ENCODE data around the gene EIF3B.

Gene EIF3B

GRCh38 chr7:2358968-2359527 lies 4.4 kb downstream of the EIF3B start:
- no peaks in the 10 kb centered on the region for H3K27me3 ChIP-seq (ENCODE audit: control insufficient read depth in 5 of 5, insufficient read depth in 4 of 5, low read length in 5 of 5)
- H3K36me3 ChIP-seq (ENCODE audit: control insufficient read depth in 5 of 5, insufficient read depth in 5 of 5, low read length in 5 of 5): peaks cover 2 to 42% (median 32%) of the 10 kb centered on the region in 5 donors
- peak overlapping the region in 2 of 5 donors; percentile 26 to 30 for H3K9ac ChIP-seq (ENCODE audit: low read length in 5 of 5)
- H3K4me1 ChIP-seq (ENCODE audit: control insufficient read depth in 5 of 5, insufficient read depth in 5 of 5, low read length in 5 of 5): peaks cover 2 to 43% (median 37%) of the 10 kb centered on the region in 5 donors
- no peaks in the 10 kb centered on the region for H3K9me3 ChIP-seq (ENCODE audit: control insufficient read depth in 5 of 5, low read length in 5 of 5)
- H3K4me3 ChIP-seq (ENCODE audit: low read depth in 1 of 5, low read length in 5 of 5): no peak overlapping the region
- H3K27ac ChIP-seq (ENCODE audit: low read depth, low read length): no peak overlapping the region

DNA sequence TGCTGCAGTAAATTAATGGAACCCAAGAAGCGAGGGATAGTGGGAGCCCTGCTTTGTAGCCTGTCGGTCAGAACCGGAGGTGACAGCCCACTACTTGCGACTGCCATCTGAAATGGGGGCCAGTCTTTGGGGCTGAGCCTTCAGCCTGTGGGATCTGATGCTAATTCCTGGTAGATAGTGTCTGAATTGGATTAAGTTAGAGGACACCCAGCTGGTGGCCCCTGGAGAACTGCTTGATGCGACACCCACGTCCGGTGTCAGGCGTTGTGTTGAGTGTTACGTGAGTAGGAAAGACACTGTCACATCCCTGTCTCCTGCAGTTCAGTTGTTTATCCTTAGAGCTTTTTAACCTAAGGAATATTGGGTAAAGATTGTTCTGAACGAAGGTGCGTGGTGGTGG lies 5.0 kb downstream of the EIF3B start:
- no peaks in the 10 kb centered on the region for H3K27me3 ChIP-seq (ENCODE audit: control insufficient read depth in 5 of 5, insufficient read depth in 4 of 5, low read length in 5 of 5)
- peak overlapping the region in 1 of 5 donors; percentile 30 for H3K9ac ChIP-seq (ENCODE audit: low read length in 5 of 5)
- peaks cover 7 to 48% (median 37%) of the 10 kb centered on the region in 5 donors for H3K36me3 ChIP-seq (ENCODE audit: control insufficient read depth in 5 of 5, insufficient read depth in 5 of 5, low read length in 5 of 5)
- H3K4me3 ChIP-seq (ENCODE audit: low read depth in 1 of 5, low read length in 5 of 5): no peak overlapping the region
- no peak overlapping the region for H3K27ac ChIP-seq (ENCODE audit: low read depth, low read length)
- no peaks in the 10 kb centered on the region for H3K9me3 ChIP-seq (ENCODE audit: control insufficient read depth in 5 of 5, low read length in 5 of 5)
- peaks cover 0 to 43% (median 37%) of the 10 kb centered on the region in 5 donors for H3K4me1 ChIP-seq (ENCODE audit: control insufficient read depth in 5 of 5, insufficient read depth in 5 of 5, low read length in 5 of 5)

- H3K27me3 ChIP-seq (ENCODE audit: control insufficient read depth in 5 of 5, insufficient read depth in 4 of 5, low read length in 5 of 5): no peaks in the 10 kb centered on the region
- H3K4me3 ChIP-seq (ENCODE audit: low read depth in 1 of 5, low read length in 5 of 5): no peak overlapping the region
- no peak overlapping the region for H3K9ac ChIP-seq (ENCODE audit: low read length in 5 of 5)
- no peak overlapping the region for H3K27ac ChIP-seq (ENCODE audit: low read depth, low read length)
- peaks cover 0 to 35% (median 32%) of the 10 kb centered on the region in 5 donors for H3K4me1 ChIP-seq (ENCODE audit: control insufficient read depth in 5 of 5, insufficient read depth in 5 of 5, low read length in 5 of 5)
- H3K36me3 ChIP-seq (ENCODE audit: control insufficient read depth in 5 of 5, insufficient read depth in 5 of 5, low read length in 5 of 5): peaks cover 9 to 60% (median 49%) of the 10 kb centered on the region in 5 donors
- no peaks in the 10 kb centered on the region for H3K9me3 ChIP-seq (ENCODE audit: control insufficient read depth in 5 of 5, low read length in 5 of 5)
Measured at GRCh38 chr7:2360796-2361195, 6.2 kb downstream of the EIF3B start.

DNA sequence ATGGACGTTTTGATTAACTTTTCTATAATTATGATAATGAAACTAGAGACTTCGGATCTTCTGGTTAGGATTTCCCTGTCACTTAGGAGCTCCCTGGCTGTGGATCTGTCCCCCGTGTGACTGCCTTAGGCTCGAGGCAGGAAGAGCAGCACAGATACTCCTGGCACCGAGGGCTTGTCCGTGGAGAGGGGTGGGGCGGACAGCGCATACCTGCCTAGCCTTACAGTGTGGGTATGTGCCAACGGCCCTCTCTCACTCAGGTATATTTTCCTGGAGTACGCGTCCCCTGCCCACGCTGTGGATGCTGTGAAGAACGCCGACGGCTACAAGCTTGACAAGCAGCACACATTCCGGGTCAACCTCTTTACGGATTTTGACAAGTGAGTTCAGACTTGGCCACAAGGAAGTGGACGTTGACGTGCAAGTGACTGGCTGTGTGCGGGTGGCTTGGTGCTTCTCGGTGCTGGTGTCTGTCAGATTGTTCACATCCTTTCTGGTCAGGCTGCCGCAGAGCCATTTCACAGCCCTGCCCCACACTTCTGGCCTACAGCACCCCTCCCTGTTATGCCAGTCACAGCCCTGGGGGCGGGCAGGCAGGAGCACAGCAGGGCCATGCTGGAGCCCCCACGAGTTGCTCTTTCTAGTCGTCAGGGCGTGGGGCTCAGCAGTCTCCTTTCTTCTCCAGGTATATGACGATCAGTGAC lies 7.9 kb downstream of the EIF3B start:
- Histone ChIP-seq H3K27me3 (ENCODE audit: control insufficient read depth in 5 of 5, insufficient read depth in 4 of 5, low read length in 5 of 5) (no peaks in the 10 kb centered on the region), H3K36me3 (ENCODE audit: control insufficient read depth in 5 of 5, insufficient read depth in 5 of 5, low read length in 5 of 5) (peaks cover 11 to 77% (median 63%) of the 10 kb centered on the region in 5 donors), H3K27ac (ENCODE audit: low read depth, low read length) (no peak overlapping the region), H3K4me1 (ENCODE audit: control insufficient read depth in 5 of 5, insufficient read depth in 5 of 5, low read length in 5 of 5) (peaks cover 0 to 18% (median 14%) of the 10 kb centered on the region in 5 donors), H3K9me3 (ENCODE audit: control insufficient read depth in 5 of 5, low read length in 5 of 5) (no peaks in the 10 kb centered on the region), H3K9ac (ENCODE audit: low read length in 5 of 5) (no peak overlapping the region), H3K4me3 (ENCODE audit: low read depth in 1 of 5, low read length in 5 of 5) (no peak overlapping the region)

- no peak overlapping the region for H3K9ac ChIP-seq (ENCODE audit: low read length in 5 of 5)
- no peak overlapping the region for H3K4me3 ChIP-seq (ENCODE audit: low read depth in 1 of 5, low read length in 5 of 5)
- no peaks in the 10 kb centered on the region for H3K27me3 ChIP-seq (ENCODE audit: control insufficient read depth in 5 of 5, insufficient read depth in 4 of 5, low read length in 5 of 5)
- H3K36me3 ChIP-seq (ENCODE audit: control insufficient read depth in 5 of 5, insufficient read depth in 5 of 5, low read length in 5 of 5): peaks cover 15 to 98% (median 92%) of the 10 kb centered on the region in 5 donors
- H3K9me3 ChIP-seq (ENCODE audit: control insufficient read depth in 5 of 5, low read length in 5 of 5): no peaks in the 10 kb centered on the region
- no peak overlapping the region for H3K27ac ChIP-seq (ENCODE audit: low read depth, low read length)
- peaks cover 0 to 2% (median 0%) of the 10 kb centered on the region in 5 donors for H3K4me1 ChIP-seq (ENCODE audit: control insufficient read depth in 5 of 5, insufficient read depth in 5 of 5, low read length in 5 of 5)
Measured at GRCh38 chr7:2369139-2369538, 14.5 kb downstream of the EIF3B start.

DNA sequence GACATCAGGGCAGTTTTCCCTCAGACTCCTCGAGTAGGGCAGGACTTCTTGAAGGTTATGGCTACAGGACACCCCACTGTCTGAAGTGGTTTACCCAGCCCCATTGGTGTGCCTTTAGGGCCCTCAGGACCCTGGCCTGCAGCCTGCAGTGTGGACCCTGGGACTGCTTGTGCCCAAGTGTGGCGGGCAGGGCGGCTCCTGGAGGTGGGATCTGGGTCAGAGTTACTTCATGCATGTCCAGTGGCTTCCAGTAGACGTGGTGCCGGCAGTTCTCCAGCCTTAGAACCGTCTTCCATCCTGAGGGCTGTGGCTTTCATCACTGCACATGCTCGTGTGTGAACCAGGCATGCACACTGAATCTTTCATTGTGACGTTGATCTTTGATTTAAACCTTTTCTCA lies 16.7 kb downstream of the EIF3B start:
- no peak overlapping the region for H3K9ac ChIP-seq (ENCODE audit: low read length in 5 of 5)
- no peaks in the 10 kb centered on the region for H3K9me3 ChIP-seq (ENCODE audit: control insufficient read depth in 5 of 5, low read length in 5 of 5)
- peaks cover 12 to 98% (median 92%) of the 10 kb centered on the region in 5 donors for H3K36me3 ChIP-seq (ENCODE audit: control insufficient read depth in 5 of 5, insufficient read depth in 5 of 5, low read length in 5 of 5)
- no peak overlapping the region for H3K4me3 ChIP-seq (ENCODE audit: low read depth in 1 of 5, low read length in 5 of 5)
- peaks cover 0 to 2% (median 0%) of the 10 kb centered on the region in 5 donors for H3K4me1 ChIP-seq (ENCODE audit: control insufficient read depth in 5 of 5, insufficient read depth in 5 of 5, low read length in 5 of 5)
- no peaks in the 10 kb centered on the region for H3K27me3 ChIP-seq (ENCODE audit: control insufficient read depth in 5 of 5, insufficient read depth in 4 of 5, low read length in 5 of 5)
- no peak overlapping the region for H3K27ac ChIP-seq (ENCODE audit: low read depth, low read length)

GRCh38 chr7:2372724-2373123 lies 18.1 kb downstream of the EIF3B start:
- no peak overlapping the region for H3K27ac ChIP-seq (ENCODE audit: low read depth, low read length)
- H3K4me3 ChIP-seq (ENCODE audit: low read depth in 1 of 5, low read length in 5 of 5): no peak overlapping the region
- H3K9me3 ChIP-seq (ENCODE audit: control insufficient read depth in 5 of 5, low read length in 5 of 5): no peaks in the 10 kb centered on the region
- H3K27me3 ChIP-seq (ENCODE audit: control insufficient read depth in 5 of 5, insufficient read depth in 4 of 5, low read length in 5 of 5): no peaks in the 10 kb centered on the region
- H3K9ac ChIP-seq (ENCODE audit: low read length in 5 of 5): no peak overlapping the region
- peaks cover 10 to 97% (median 92%) of the 10 kb centered on the region in 5 donors for H3K36me3 ChIP-seq (ENCODE audit: control insufficient read depth in 5 of 5, insufficient read depth in 5 of 5, low read length in 5 of 5)
- peaks cover 0 to 2% (median 0%) of the 10 kb centered on the region in 5 donors for H3K4me1 ChIP-seq (ENCODE audit: control insufficient read depth in 5 of 5, insufficient read depth in 5 of 5, low read length in 5 of 5)

- Histone ChIP-seq H3K9me3 (ENCODE audit: control insufficient read depth in 5 of 5, low read length in 5 of 5) (no peaks in the 10 kb centered on the region), H3K27me3 (ENCODE audit: control insufficient read depth in 5 of 5, insufficient read depth in 4 of 5, low read length in 5 of 5) (no peaks in the 10 kb centered on the region), H3K9ac (ENCODE audit: low read length in 5 of 5) (no peak overlapping the region), H3K4me3 (ENCODE audit: low read depth in 1 of 5, low read length in 5 of 5) (no peak overlapping the region), H3K27ac (ENCODE audit: low read depth, low read length) (no peak overlapping the region), H3K4me1 (ENCODE audit: control insufficient read depth in 5 of 5, insufficient read depth in 5 of 5, low read length in 5 of 5) (peaks cover 0 to 2% (median 0%) of the 10 kb centered on the region in 5 donors), H3K36me3 (ENCODE audit: control insufficient read depth in 5 of 5, insufficient read depth in 5 of 5, low read length in 5 of 5) (peaks cover 10 to 97% (median 92%) of the 10 kb centered on the region in 5 donors)
Measured at GRCh38 chr7:2373124-2373556, 18.5 kb downstream of the EIF3B start.

DNA sequence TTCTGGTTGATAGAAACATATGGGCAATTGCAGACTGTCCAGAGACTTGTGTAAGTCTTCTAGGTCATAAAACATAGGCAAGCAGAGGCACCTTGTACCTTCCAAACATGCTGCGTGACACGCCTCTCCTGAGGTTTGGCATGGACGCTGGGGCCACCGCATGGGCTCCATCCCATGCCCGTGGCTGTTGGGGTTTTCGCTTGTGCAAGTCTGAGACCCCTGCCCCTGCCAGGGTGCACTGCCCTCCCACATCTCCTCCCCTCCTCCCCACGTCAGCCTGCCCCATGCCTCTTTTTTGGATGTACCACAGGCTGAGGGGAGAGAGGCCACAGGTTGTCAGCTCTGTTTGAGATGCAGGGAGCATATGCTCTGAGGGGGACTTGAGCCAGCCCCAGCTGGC lies 19.0 kb downstream of the EIF3B start:
- Histone ChIP-seq H3K4me3 (ENCODE audit: low read depth in 1 of 5, low read length in 5 of 5) (no peak overlapping the region), H3K9me3 (ENCODE audit: control insufficient read depth in 5 of 5, low read length in 5 of 5) (no peaks in the 10 kb centered on the region), H3K27me3 (ENCODE audit: control insufficient read depth in 5 of 5, insufficient read depth in 4 of 5, low read length in 5 of 5) (no peaks in the 10 kb centered on the region), H3K4me1 (ENCODE audit: control insufficient read depth in 5 of 5, insufficient read depth in 5 of 5, low read length in 5 of 5) (peaks cover 0 to 2% (median 0%) of the 10 kb centered on the region in 5 donors), H3K9ac (ENCODE audit: low read length in 5 of 5) (no peak overlapping the region), H3K36me3 (ENCODE audit: control insufficient read depth in 5 of 5, insufficient read depth in 5 of 5, low read length in 5 of 5) (peaks cover 9 to 97% (median 92%) of the 10 kb centered on the region in 5 donors), H3K27ac (ENCODE audit: low read depth, low read length) (no peak overlapping the region)

- peaks cover 0 to 2% (median 0%) of the 10 kb centered on the region in 5 donors for H3K4me1 ChIP-seq (ENCODE audit: control insufficient read depth in 5 of 5, insufficient read depth in 5 of 5, low read length in 5 of 5)
- H3K4me3 ChIP-seq (ENCODE audit: low read depth in 1 of 5, low read length in 5 of 5): no peak overlapping the region
- peaks cover 4 to 97% (median 92%) of the 10 kb centered on the region in 5 donors for H3K36me3 ChIP-seq (ENCODE audit: control insufficient read depth in 5 of 5, insufficient read depth in 5 of 5, low read length in 5 of 5)
- no peaks in the 10 kb centered on the region for H3K9me3 ChIP-seq (ENCODE audit: control insufficient read depth in 5 of 5, low read length in 5 of 5)
- no peak overlapping the region for H3K27ac ChIP-seq (ENCODE audit: low read depth, low read length)
- no peaks in the 10 kb centered on the region for H3K27me3 ChIP-seq (ENCODE audit: control insufficient read depth in 5 of 5, insufficient read depth in 4 of 5, low read length in 5 of 5)
- no peak overlapping the region for H3K9ac ChIP-seq (ENCODE audit: low read length in 5 of 5)
Measured at GRCh38 chr7:2374401-2374800, 19.8 kb downstream of the EIF3B start.

Data from subcutaneous abdominal adipose tissue (tissue), 5 donors.